B cell (primary cell): ENCODE data around the gene CRIM1. TPM values are rescaled to one million over a fixed set of nuclear protein-coding genes. Genes with fewer than 3 reads are reported as not detected.

ENCODE experiments used
- ATAC-seq: fragments of 200-7000 bp; cut with Tn5 transposase; one replicate; pipeline ENCODE4 v1.10.0; 2021; ENCODE audit warnings: low read depth, mild to moderate bottlenecking, moderate number of reproducible peaks, moderate library complexity
- CTCF ChIA-PET: fragments of 350-600 bp; sonication (Branson Sonifier 250); formaldehyde crosslinking; loops from one replicate; lab custom pipeline; 2021; ENCODE audit warnings: antibody characterized with exemption, inconsistent platforms; lab: Charles Lee
- POLR2A ChIA-PET: fragments of 350-600 bp; sonication (Branson Sonifier 250); formaldehyde crosslinking; loops from one replicate; lab custom pipeline; 2021; ENCODE audit warnings: antibody characterized with exemption; lab: Charles Lee
- DNase-seq: peaks from one replicate; pipeline ENCODE4 v3.0.0; 2013
- H2AFZ ChIP-seq: 2 replicates; pipeline ENCODE4 v1.6.1; 2012; ENCODE audit warnings: mild to moderate bottlenecking, low read depth, low read length; ENCODE audit not compliant: insufficient read depth, poor library complexity, severe bottlenecking
- H3K27ac ChIP-seq, 2 donors: 1 replicate in 1 of 2; 2 replicates in 1 of 2; pipeline ENCODE4 v1.5.1; 2012 to 2013; ENCODE audit warnings: low read length in 2 of 2, mild to moderate bottlenecking in 2 of 2, moderate library complexity in 1 of 2
- H3K27me3 ChIP-seq, 4 experiments: fragments of 200-600 bp in 1 of 4; sonication (generic) in 1 of 4; replicated peaks in 1 of 4; 1 replicate in 2 of 4; 2 replicates in 2 of 4; pipeline versions ENCODE4 v1.6.1 to v1.7.0; 2013 to 2016; ENCODE audit warnings: low read length in 3 of 4, mild to moderate bottlenecking in 2 of 4, mixed read lengths in 1 of 4, moderate library complexity in 1 of 4; ENCODE audit not compliant: insufficient read depth in 4 of 4, control insufficient read depth in 3 of 4; ENCODE audit errors: control extremely low read depth in 1 of 4
- H3K36me3 ChIP-seq, 2 experiments: replicated peaks in 1 of 2; 1 replicate in 1 of 2; 2 replicates in 1 of 2; pipeline versions ENCODE4 v1.6.1 to v1.7.1; 2013; ENCODE audit warnings: low read length in 1 of 2; ENCODE audit not compliant: insufficient read depth in 2 of 2, control insufficient read depth in 1 of 2; ENCODE audit errors: control extremely low read depth in 1 of 2, extremely low read depth in 1 of 2
- H3K4me1 ChIP-seq, 2 donors: fragments of 200-600 bp in 1 of 2; sonication (generic) in 1 of 2; 1 replicate in 1 of 2; 2 replicates in 1 of 2; pipeline versions ENCODE4 v1.5.1 to v1.6.1; 2013 to 2017; ENCODE audit warnings: low read length in 2 of 2; ENCODE audit not compliant: control insufficient read depth in 2 of 2, insufficient read depth in 2 of 2
- H3K4me2 ChIP-seq: replicated peaks from 2 replicates; pipeline ENCODE3; 2012; ENCODE audit warnings: mild to moderate bottlenecking, low read depth, low read length; ENCODE audit not compliant: poor library complexity, severe bottlenecking
- H3K4me3 ChIP-seq, 5 experiments: fragments of 200-600 bp in 1 of 5; sonication (generic) in 1 of 5; 1 replicate in 3 of 5; 2 replicates in 2 of 5; pipeline versions ENCODE4 v1.5.1 to v1.7.0; 2011 to 2016; ENCODE audit warnings: low read length in 4 of 5, mild to moderate bottlenecking in 4 of 5, low read depth in 2 of 5, control low read depth in 1 of 5, moderate library complexity in 1 of 5; ENCODE audit not compliant: insufficient read depth in 1 of 5; ENCODE audit errors: control extremely low read depth in 1 of 5, extremely low read depth in 1 of 5
- H3K79me2 ChIP-seq: fragments of 200-600 bp; sonication (generic); one replicate; pipeline ENCODE4 v1.6.0; 2016; ENCODE audit warnings: low read length; ENCODE audit not compliant: control insufficient read depth, insufficient read depth
- H3K9ac ChIP-seq: fragments of 200-600 bp; sonication (generic); 2 replicates; pipeline ENCODE4 v1.6.1; 2017; ENCODE audit warnings: mild to moderate bottlenecking, low read length, moderate library complexity
- H3K9me3 ChIP-seq, 3 donors: one replicate each; pipeline versions ENCODE4 v1.6.1 to v1.7.1; 2013; ENCODE audit warnings: low read length in 2 of 3; ENCODE audit not compliant: control insufficient read depth in 2 of 3, insufficient read depth in 1 of 3; ENCODE audit errors: control extremely low read depth in 1 of 3
- H4K20me1 ChIP-seq: 2 replicates; pipeline ENCODE4 v1.6.0; 2012; ENCODE audit warnings: mild to moderate bottlenecking, low read length; ENCODE audit not compliant: insufficient read depth, control insufficient read depth, poor library complexity, severe bottlenecking
- H3K27ac Mint-ChIP-seq: one replicate; pipeline ENCODE4 v1.8.0; 2021; ENCODE audit warnings: mixed read lengths
- H3K27me3 Mint-ChIP-seq: one replicate; pipeline ENCODE4 v1.8.0; 2021; ENCODE audit warnings: mixed read lengths
- H3K4me1 Mint-ChIP-seq: one replicate; pipeline ENCODE4 v1.8.0; 2021; ENCODE audit warnings: mixed read lengths
- H3K4me3 Mint-ChIP-seq: one replicate; pipeline ENCODE4 v1.8.0; 2021; ENCODE audit warnings: mixed read lengths
- H3K9me3 Mint-ChIP-seq: one replicate; pipeline ENCODE4 v1.8.0; 2022; ENCODE audit warnings: mixed read lengths; ENCODE audit not compliant: insufficient read depth
- CTCF ChIP-seq: fragments of 200-600 bp; IDR thresholded peaks from one replicate; pipeline ENCODE4 v1.8.0; 2022; ENCODE audit warnings: antibody characterized with exemption, mild to moderate bottlenecking
- EZH2 ChIP-seq: IDR thresholded peaks from 2 replicates; pipeline ENCODE4 v1.6.1; 2012; ENCODE audit warnings: borderline replicate concordance, low read depth, mild to moderate bottlenecking, moderate library complexity, low read length; ENCODE audit not compliant: insufficient read depth, poor library complexity, severe bottlenecking
- WGBS: methylation state at CpG from one replicate; pipeline ENCODE4 v1.1.5; 2013; ENCODE audit warnings: missing lambda C conversion rate; ENCODE audit not compliant: insufficient coverage; 5-methylcytosine and 5-hydroxymethylcytosine counted together
- intact Hi-C: fragments of 100-400 bp; cut with micrococcal nuclease; formaldehyde crosslinking; loops from one replicate; pipeline ENCODE4 v1.10.0; 2022
- polyA plus RNA-seq: library from polyadenylated mRNA; depleted of rRNA; stranded (reverse); fragments of >200 nt; gene quantifications from 2 replicates; pipeline ENCODE4 v1.2.3, GENCODE V29; 2012
- total RNA-seq, 2 donors: library from RNA; stranded (reverse); fragments of 120-200 nt in 1 of 2; gene quantifications; 1 replicate in 1 of 2; 2 replicates in 1 of 2; pipeline versions ENCODE4 v1.2.3 to v1.2.4, GENCODE V29; 2013 to 2022

CRIM1 gene
- total and polyA plus RNA-seq, 2 donors (not counting 1 experiment from before 2014, with no cell fraction given), result 1.3 to 5.0 TPM

- CTCF ChIA-PET, result no interaction called here
These were observed 93.6 kb downstream of the CRIM1 start for GRCh38 chr2:36449213-36449612.

GRCh38 chr2:36449943-36450392 lies 94.4 kb downstream of the CRIM1 start:
- ChIA-PET CTCF (no interaction called here), POLR2A (no interaction called here)
- Mint-ChIP-seq H3K27me3 (peaks cover 5% of the 10 kb centered on the region), H3K27ac (no peak overlapping the region), H3K4me3 (no peak overlapping the region), H3K9me3 (no peaks in the 10 kb centered on the region), H3K4me1 (no peaks in the 10 kb centered on the region)
- Histone ChIP-seq H3K36me3 (peaks cover 0 to 1% of the 10 kb centered on the region in 2 experiments), H2AFZ (no peak overlapping the region), H3K4me1 (no peaks in the 10 kb centered on the region), H3K27ac (no peak overlapping the region), H4K20me1 (no peaks in the 10 kb centered on the region), H3K4me2 (no peak overlapping the region), H3K4me3 (no peak overlapping the region), H3K9ac (no peak overlapping the region), H3K9me3 (no peaks in the 10 kb centered on the region), H3K79me2 (no peaks in the 10 kb centered on the region), H3K27me3 (no peaks in the 10 kb centered on the region)
- DNase-seq, result no peak
- WGBS, result 100% methylated on average over 1 of the region's 6 CpGs
- intact Hi-C loops, result no loop called here
- no peak for TF ChIP-seq CTCF
- no peak for TF ChIP-seq EZH2
- no peak for ATAC-seq

More at GRCh38 chr2:36449213-36449612, 93.6 kb downstream of the CRIM1 start:
- intact Hi-C loops, result no loop called here
- no peak overlapping the region for H3K4me3 ChIP-seq
- no peaks in the 10 kb centered on the region for H3K79me2 ChIP-seq
- TF ChIP-seq EZH2, result no peak
- no peak for TF ChIP-seq CTCF
- Mint-ChIP-seq H3K4me1 (no peaks in the 10 kb centered on the region), H3K9me3 (no peaks in the 10 kb centered on the region), H3K27ac (no peak overlapping the region), H3K4me3 (no peak overlapping the region), H3K27me3 (peaks cover 9% of the 10 kb centered on the region)
- H2AFZ ChIP-seq, result no peak overlapping the region
- H3K27ac ChIP-seq, result no peak overlapping the region
- H3K9ac ChIP-seq, result no peak overlapping the region
- no peaks in the 10 kb centered on the region for H3K9me3 ChIP-seq
- no peaks in the 10 kb centered on the region for H3K27me3 ChIP-seq
- H3K36me3 ChIP-seq, result peaks cover 0 to 1% of the 10 kb centered on the region in 2 experiments
- POLR2A ChIA-PET, result no interaction called here
- DNase-seq (no peak), ATAC-seq (no peak)
- H4K20me1 ChIP-seq, result no peaks in the 10 kb centered on the region
- WGBS, result 87% methylated on average over 4 of the region's 7 CpGs
- no peaks in the 10 kb centered on the region for H3K4me1 ChIP-seq
- H3K4me2 ChIP-seq, result no peak overlapping the region
